ENCODE results near the gene ACAA2.

GRCh38 chr18:49766646-49767045, 46.7 kb downstream of the ACAA2 start:
- TF ChIP-seq NR2C2 (IDR thresholded peaks at IDR 0.05; ENCODE audit: borderline replicate concordance, control insufficient read depth, insufficient read length, low read depth) (no peak), CTCF (IDR thresholded peaks at IDR 0.05 in 2 of 3, conservative IDR thresholded peaks at IDR 0.05 in 1 of 3; ENCODE audit: control insufficient read depth in 2 of 3, extremely low read depth in 1 of 3, insufficient read depth in 1 of 3, low read depth in 3 of 3, low read length in 3 of 3) (no peak), MEF2A (IDR thresholded peaks at IDR 0.05; ENCODE audit: insufficient read depth, low read depth, low read length) (no peak), POLR2A (IDR thresholded peaks at IDR 0.05; ENCODE audit: low read depth, low read length) (no peak), POLR2AphosphoS2 (IDR thresholded peaks at IDR 0.05; ENCODE audit: low read depth, low read length) (no peak), PML (IDR thresholded peaks at IDR 0.05; ENCODE audit: low read length) (no peak), FOXK2 (IDR thresholded peaks at IDR 0.05) (no peak), CREM (IDR thresholded peaks at IDR 0.05; ENCODE audit: low read depth) (no peak), POLR2AphosphoS5 (IDR thresholded peaks at IDR 0.05; ENCODE audit: low read length) (no peak), GATAD2B (conservative IDR thresholded peaks at IDR 0.05; ENCODE audit: low read depth) (no peak), PBX3 (IDR thresholded peaks at IDR 0.05; ENCODE audit: insufficient replicate concordance, low read depth, low read length) (no peak), NFIC (IDR thresholded peaks at IDR 0.05; ENCODE audit: low read depth, low read length) (no peak)
